IMR-90 (cell line): ENCODE data around the gene MLYCD. TPM values are rescaled to one million over a fixed set of nuclear protein-coding genes. Genes with fewer than 3 reads are reported as not detected.

ENCODE experiments used
- ATAC-seq: fragments of 200-7000 bp; cut with Tn5 transposase; 2 replicates; pipeline ENCODE4 v1.9.1; 2020; ENCODE audit warnings: low read depth, mild to moderate bottlenecking, moderate library complexity
- BruUV-seq: library from RNA; stranded (reverse); fragments of 400-500 nt; replicated peaks from 2 replicates; lab custom pipeline; 2021; lab: Mats Ljungman, UMichigan
- CTCF ChIA-PET: fragments of 300-600 bp; formaldehyde crosslinking; extraction: SDS; loops from one replicate; lab custom pipeline; 2021; ENCODE audit warnings: antibody characterized with exemption; lab: Yijun Ruan, JAX
- POLR2A ChIA-PET: fragments of 300-600 bp; sonication (Branson Sonifier 250); formaldehyde crosslinking; loops from one replicate; lab custom pipeline; 2022; ENCODE audit warnings: antibody characterized with exemption; ENCODE audit not compliant: unreplicated experiment; lab: Charles Lee
- DNase-seq: peaks from one replicate; pipeline ENCODE4 v3.0.0; 2013
- H2AFZ ChIP-seq: replicated peaks from 2 replicates; pipeline ENCODE3; 2013; ENCODE audit warnings: low read length, mild to moderate bottlenecking; ENCODE audit not compliant: poor library complexity
- H2AK5ac ChIP-seq: 2 replicates; pipeline ENCODE4 v1.6.1; 2013; ENCODE audit warnings: low read depth, low read length, inconsistent platforms
- H2AK9ac ChIP-seq: replicated peaks from 2 replicates; pipeline ENCODE3; 2013; ENCODE audit warnings: mild to moderate bottlenecking, low read depth, low read length, moderate library complexity; ENCODE audit not compliant: poor library complexity
- H2BK120ac ChIP-seq: 2 replicates; pipeline ENCODE4 v1.6.1; 2013; ENCODE audit warnings: low read depth, low read length, inconsistent platforms
- H2BK15ac ChIP-seq: 3 replicates; pipeline ENCODE4 v1.6.1; 2013; ENCODE audit warnings: low read depth, low read length, inconsistent platforms
- H2BK20ac ChIP-seq: 2 replicates; pipeline ENCODE4 v1.6.1; 2013; ENCODE audit warnings: low read depth, mild to moderate bottlenecking, inconsistent platforms, low read length, moderate library complexity
- H2BK5ac ChIP-seq: 2 replicates; pipeline ENCODE4 v1.6.1; 2013; ENCODE audit warnings: mild to moderate bottlenecking, low read depth, low read length, inconsistent platforms; ENCODE audit not compliant: poor library complexity, severe bottlenecking
- H3K14ac ChIP-seq: replicated peaks from 2 replicates; pipeline ENCODE4 v1.6.1; 2013; ENCODE audit warnings: low read depth, low read length, inconsistent platforms
- H3K18ac ChIP-seq: 2 replicates; pipeline ENCODE4 v1.6.1; 2013; ENCODE audit warnings: low read depth, low read length, control low read depth
- H3K23ac ChIP-seq: 2 replicates; pipeline ENCODE4 v1.6.1; 2013; ENCODE audit warnings: low read depth, low read length, inconsistent platforms
- H3K27ac ChIP-seq: 2 replicates; pipeline ENCODE4 v1.5.1; 2013; ENCODE audit warnings: mild to moderate bottlenecking, control low read depth, low read length; ENCODE audit not compliant: insufficient read depth
- H3K27me3 ChIP-seq: 2 replicates; pipeline ENCODE4 v1.6.1; 2013; ENCODE audit warnings: low read length; ENCODE audit not compliant: control insufficient read depth, insufficient read depth
- H3K36me3 ChIP-seq: 2 replicates; pipeline ENCODE4 v1.6.1; 2013; ENCODE audit warnings: low read length, mixed read lengths; ENCODE audit not compliant: control insufficient read depth, insufficient read depth
- H3K4ac ChIP-seq: 2 replicates; pipeline ENCODE4 v1.6.1; 2013; ENCODE audit warnings: low read depth, low read length, inconsistent platforms
- H3K4me1 ChIP-seq: 2 replicates; pipeline ENCODE4 v1.6.1; 2013; ENCODE audit warnings: low read length, mixed read lengths; ENCODE audit not compliant: control insufficient read depth, insufficient read depth
- H3K4me2 ChIP-seq: 2 replicates; pipeline ENCODE4 v1.6.1; 2013; ENCODE audit warnings: low read depth, mild to moderate bottlenecking, control low read depth, low read length, moderate library complexity
- H3K4me3 ChIP-seq: 2 replicates; pipeline ENCODE4 v1.5.1; 2013; ENCODE audit warnings: low read depth, mild to moderate bottlenecking, control low read depth, low read length, moderate library complexity; ENCODE audit not compliant: insufficient read depth
- H3K56ac ChIP-seq: 2 replicates; pipeline ENCODE4 v1.6.1; 2013; ENCODE audit warnings: low read length, inconsistent platforms; ENCODE audit not compliant: insufficient read depth; ENCODE audit errors: extremely low read depth
- H3K79me1 ChIP-seq, 2 experiments: 2 replicates each; pipeline ENCODE4 v1.6.1; 2013; ENCODE audit warnings: low read length in 2 of 2, inconsistent platforms in 1 of 2, low read depth in 1 of 2
- H3K9ac ChIP-seq: 2 replicates; pipeline ENCODE4 v1.6.1; 2013; ENCODE audit warnings: low read depth, low read length, control low read depth
- H3K9me1 ChIP-seq: 2 replicates; pipeline ENCODE4 v1.6.1; 2013; ENCODE audit warnings: low read length, inconsistent platforms; ENCODE audit not compliant: insufficient read depth
- H3K9me3 ChIP-seq: 2 replicates; pipeline ENCODE4 v1.6.1; 2013; ENCODE audit warnings: low read length; ENCODE audit not compliant: control insufficient read depth, insufficient read depth
- H4K20me1 ChIP-seq: 2 replicates; pipeline ENCODE4 v1.6.1; 2013; ENCODE audit warnings: low read length, inconsistent platforms; ENCODE audit not compliant: insufficient read depth
- H4K5ac ChIP-seq: 2 replicates; pipeline ENCODE4 v1.6.1; 2013; ENCODE audit warnings: mild to moderate bottlenecking, low read depth, low read length, control low read depth
- H4K8ac ChIP-seq, 2 experiments: 2 replicates each; pipeline ENCODE4 v1.6.1; 2013; ENCODE audit warnings: low read depth in 2 of 2, low read length in 2 of 2, control low read depth in 1 of 2, inconsistent platforms in 1 of 2
- H4K91ac ChIP-seq: 2 replicates; pipeline ENCODE4 v1.6.1; 2013; ENCODE audit warnings: low read depth, low read length, inconsistent platforms; ENCODE audit not compliant: insufficient read depth
- MAFK ChIP-seq: IDR thresholded peaks from 2 replicates; pipeline ENCODE4 v1.6.1; 2012; ENCODE audit warnings: low read depth, low read length, improper control_type of control experiment
- MXI1 ChIP-seq: IDR thresholded peaks from 2 replicates; pipeline ENCODE4 v1.6.1; 2012; ENCODE audit warnings: low read depth, mild to moderate bottlenecking, low read length, moderate library complexity, borderline replicate concordance
- USF2 ChIP-seq: fragments of 150-350 bp; IDR thresholded peaks from 2 replicates; pipeline ENCODE4 v1.6.1; 2017; ENCODE audit warnings: mild to moderate bottlenecking, antibody characterized with exemption, low read length, low read depth
- WGBS, 2 experiments: methylation state at CpG; one replicate each; pipeline versions ENCODE4 v1.1.5 to v1.1.7; 2013; ENCODE audit warnings: missing lambda C conversion rate in 2 of 2; ENCODE audit not compliant: insufficient read length in 1 of 2; ENCODE audit errors: extremely low coverage in 2 of 2; 5-methylcytosine and 5-hydroxymethylcytosine counted together
- dilution Hi-C: fragments of 300-500 bp; cut with HindIII; formaldehyde crosslinking; loops from one replicate; pipeline ENCODE4 v1.14.3; 2018; ENCODE audit warnings: low sequenced_read_pairs; ENCODE audit not compliant: unreplicated experiment
- in situ Hi-C: fragments of 300-500 bp; cut with MboI; formaldehyde crosslinking; loops from 3 replicates; pipeline ENCODE4 v1.14.3; 2019; ENCODE audit warnings: low sequenced_read_pairs, inconsistent platforms, mixed read lengths
- intact Hi-C: fragments of 100-400 bp; cut with micrococcal nuclease; formaldehyde crosslinking; loops from 2 replicates; pipeline ENCODE4 v1.10.0; 2022
- polyA plus RNA-seq, 3 experiments: library from polyadenylated mRNA; depleted of rRNA; stranded (reverse); fragments of >200 nt; gene quantifications; 2 replicates each; pipeline ENCODE4 v1.2.3, GENCODE V29; 2012; ENCODE audit warnings: low replicate concordance in 1 of 3
- total RNA-seq: library from RNA; depleted of rRNA; stranded (reverse); fragments of >200 nt; gene quantifications from 2 replicates; pipeline ENCODE4 v1.2.3, GENCODE V29; 2012

The MLYCD gene
- total and polyA plus RNA-seq, 2 of the 4 experiments (the other 2 are of a cell fraction), result 1.9 to 2.7 TPM

- in situ Hi-C loops (no loop called here), intact Hi-C loops (no loop called here), dilution Hi-C loops (no loop called here)
- DNase-seq (peak; percentile 66), ATAC-seq (peak; percentile 68)
- H2AFZ ChIP-seq, result peak overlapping the region; percentile 96
- ChIA-PET CTCF (no interaction called here), POLR2A (no interaction called here)
- peak overlapping the region; percentile 6 for H3K27ac ChIP-seq
- peaks cover 28 to 36% of the 10 kb centered on the region in 2 experiments for H3K79me1 ChIP-seq
- peak overlapping the region; percentile 80 for H2AK9ac ChIP-seq
- no peak overlapping the region; the same call in 1 of the 2 replicates for H4K91ac ChIP-seq
- H2BK20ac ChIP-seq, result no peak overlapping the region
- H3K4me1 ChIP-seq, result peaks cover 5% of the 10 kb centered on the region
- peak overlapping the region in 1 of 2 experiments; percentile 54; a peak in 2 of 4 replicates for H4K8ac ChIP-seq
- no TSS peak for BruUV-seq
- H2BK15ac ChIP-seq, result no peak overlapping the region
- H3K9me3 ChIP-seq, result no peaks in the 10 kb centered on the region
- no peak overlapping the region for H3K18ac ChIP-seq
- H2AK5ac ChIP-seq, result no peak overlapping the region
- H2BK5ac ChIP-seq, result peak overlapping the region; percentile 37
- peak overlapping the region; percentile 70 for H3K4ac ChIP-seq
- peak overlapping the region; percentile 84 for H3K23ac ChIP-seq
- no peak overlapping the region for H4K5ac ChIP-seq
- no peak overlapping the region for H2BK120ac ChIP-seq
- H3K56ac ChIP-seq, result no peak overlapping the region
- no peaks in the 10 kb centered on the region for H3K27me3 ChIP-seq
- H3K9ac ChIP-seq, result peak overlapping the region; percentile 7
- peak overlapping the region; percentile 83 for H3K4me2 ChIP-seq
- no peaks in the 10 kb centered on the region for H3K36me3 ChIP-seq
- H4K20me1 ChIP-seq, result peaks cover 20% of the 10 kb centered on the region; the same call in 1 of the 2 replicates
- 0% methylated on average over 12 of the region's 73 CpGs; no CpG with 5 or more reads in 1 of the 2 experiments for WGBS, 2 experiments
- H3K9me1 ChIP-seq, result peaks cover 15% of the 10 kb centered on the region
- peak overlapping the region; percentile 68 for H3K14ac ChIP-seq
- no peak for TF ChIP-seq USF2
- peak; percentile 21; the same call in 1 of the 2 replicates for TF ChIP-seq MXI1
- TF ChIP-seq MAFK, result no peak
- peak overlapping the region; percentile 94 for H3K4me3 ChIP-seq
Measured at GRCh38 chr16:83899272-83899897, 470 bp downstream of the MLYCD start.
